Measurements from ENCODE around the gene CEP250.

Gene CEP250

GRCh38 chr20:35559042-35559693 lies 103.8 kb downstream of the CEP250 start:
- TF ChIP-seq EGR2 (tag by site-specific recombination; IDR thresholded peaks at IDR 0.05; ENCODE audit: low read depth), result peak; percentile 81
- TF ChIP-seq GLIS2 (tag by site-specific recombination; IDR thresholded peaks at IDR 0.05), result no peak
- peak; percentile 58 for TF ChIP-seq ZFHX2 (tag by site-specific recombination; conservative IDR thresholded peaks at IDR 0.05)
- H3K27ac ChIP-seq (ENCODE audit: extremely low read depth, low read depth, low read length), result no peak overlapping the region
- no peaks in the 10 kb centered on the region for H3K9me3 ChIP-seq (ENCODE audit: control insufficient read depth, insufficient read depth, low read depth, low read length)
- H3K4me3 ChIP-seq (ENCODE audit: low read depth, low read length), result no peak overlapping the region
- no peaks in the 10 kb centered on the region for H3K4me1 ChIP-seq (ENCODE audit: control insufficient read depth, insufficient read depth, low read length)
- H3K36me3 ChIP-seq (ENCODE audit: control insufficient read depth in 2 of 2, insufficient read depth in 1 of 2, low read length in 2 of 2), result peaks cover 0 to 47% of the 10 kb centered on the region in 2 experiments; a peak in 1 of 3 replicates
- ChIA-PET CTCF (no interaction called here), POLR2A (interaction anchor here (1.7 kb wide), 1 partner anchor 17 kb away, joined by 4 read pairs; no protein-coding TSS in a partner anchor)

- POLR2A ChIA-PET, result interaction anchor here (0.6 to 1.2 kb wide), 2 partner anchors 10 to 34 kb away, joined by 3 read pairs; no protein-coding TSS in a partner anchor
- Histone ChIP-seq H3K4me1 (ENCODE audit: control insufficient read depth, insufficient read depth, low read length) (no peaks in the 10 kb centered on the region), H3K9me3 (ENCODE audit: control insufficient read depth, insufficient read depth, low read depth, low read length) (no peaks in the 10 kb centered on the region), H3K4me3 (ENCODE audit: low read depth, low read length) (no peak overlapping the region), H3K36me3 (ENCODE audit: control insufficient read depth in 2 of 2, insufficient read depth in 1 of 2, low read length in 2 of 2) (peaks cover 0 to 43% of the 10 kb centered on the region in 2 experiments; a peak in 1 of 3 replicates), H3K27ac (ENCODE audit: extremely low read depth, low read depth, low read length) (no peak overlapping the region)
- CTCF ChIA-PET, result interaction anchor here (1.1 kb wide), 1 partner anchor 9 kb away, joined by 3 read pairs; no protein-coding TSS in a partner anchor
- TF ChIP-seq ZSCAN30 (tag by site-specific recombination; IDR thresholded peaks at IDR 0.05) (no peak), ZFHX2 (tag by site-specific recombination; conservative IDR thresholded peaks at IDR 0.05) (no peak), PATZ1 (tag by site-specific recombination; IDR thresholded peaks at IDR 0.05) (no peak), ZNF518A (tag by site-specific recombination; conservative IDR thresholded peaks at IDR 0.05; ENCODE audit: low read depth) (no peak), ZNF707 (tag by site-specific recombination; IDR thresholded peaks at IDR 0.05) (no peak), ZNF639 (tag by site-specific recombination; IDR thresholded peaks at IDR 0.05) (no peak), SP2 (tag by site-specific recombination; IDR thresholded peaks at IDR 0.05) (no peak), ZNF830 (tag by site-specific recombination; IDR thresholded peaks at IDR 0.05; ENCODE audit: low read depth) (no peak), ZNF341 (tag by site-specific recombination; IDR thresholded peaks at IDR 0.05; ENCODE audit: low read depth) (no peak), GLI4 (tag by site-specific recombination; IDR thresholded peaks at IDR 0.05) (no peak), ELK4 (IDR thresholded peaks at IDR 0.05; ENCODE audit: borderline replicate concordance, low read depth, low read length) (no peak), ZNF292 (tag by site-specific recombination; IDR thresholded peaks at IDR 0.05; ENCODE audit: borderline replicate concordance, low read depth) (no peak), ZNF777 (tag by site-specific recombination; IDR thresholded peaks at IDR 0.05; ENCODE audit: borderline replicate concordance) (no peak), SP7 (tag by site-specific recombination; IDR thresholded peaks at IDR 0.05) (no peak), KLF8 (tag by site-specific recombination; IDR thresholded peaks at IDR 0.05) (no peak), ZNF19 (tag by site-specific recombination; IDR thresholded peaks at IDR 0.05; ENCODE audit: low read depth) (no peak), SCRT2 (tag by site-specific recombination; IDR thresholded peaks at IDR 0.05) (no peak), ZFP41 (tag by site-specific recombination; IDR thresholded peaks at IDR 0.05; ENCODE audit: borderline replicate concordance) (no peak), ZNF624 (tag by site-specific recombination; IDR thresholded peaks at IDR 0.05) (no peak), ZNF521 (tag by site-specific recombination; IDR thresholded peaks at IDR 0.05) (no peak)
These were observed 104.7 kb downstream of the CEP250 start for GRCh38 chr20:35560105-35560511.

Data from HEK293 (cell line).